Measurements from ENCODE around the gene KIF18B. TPM values are rescaled to one million over a fixed set of nuclear protein-coding genes. Genes with fewer than 3 reads are reported as not detected.

The KIF18B gene
- polyA plus RNA-seq, 3 donors: not detected

GRCh38 chr17:44921122-44921882 lies 26.3 kb downstream of the KIF18B start:
- H2AFZ ChIP-seq (ENCODE audit: insufficient read depth, low read depth, low read length, poor library complexity, severe bottlenecking): no peak overlapping the region
- no peaks in the 10 kb centered on the region for H3K79me2 ChIP-seq (ENCODE audit: insufficient read depth, low read length)
- peaks cover 3 to 5% of the 10 kb centered on the region in 2 donors for H3K4me1 ChIP-seq (ENCODE audit: control insufficient read depth in 1 of 2, insufficient read depth in 2 of 2, low read length in 2 of 2)
- H3K27ac ChIP-seq (ENCODE audit: low read depth in 1 of 2, low read length in 2 of 2): no peak overlapping the region
- TF ChIP-seq CTCF (IDR thresholded peaks at IDR 0.05): no peak
- H3K4me3 ChIP-seq (replicated peaks in 1 of 3; ENCODE audit: low read depth in 2 of 3, low read length in 3 of 3): no peak overlapping the region
- no peak for DNase-seq
- WGBS (ENCODE audit: insufficient coverage): 80% methylated on average over 7 of the region's 11 CpGs
- H3K27me3 Mint-ChIP-seq (ENCODE audit: low read depth in 3 of 3): peaks cover 23 to 30% (median 24%) of the 10 kb centered on the region in 3 donors
- peaks cover 0 to 3% (median 0%) of the 10 kb centered on the region in 7 donors for H3K9me3 Mint-ChIP-seq
- peak overlapping the region in 1 of 7 donors; percentile 4 for H3K27ac Mint-ChIP-seq
- H3K36me3 ChIP-seq (replicated peaks in 1 of 2; ENCODE audit: control insufficient read depth in 1 of 2, insufficient read depth in 2 of 2, low read length in 2 of 2): peaks cover 6 to 7% of the 10 kb centered on the region in 2 donors
- H3K27me3 ChIP-seq (ENCODE audit: control insufficient read depth in 2 of 2, insufficient read depth in 2 of 2, low read length in 2 of 2): peaks cover 6 to 15% of the 10 kb centered on the region in 2 donors
- H3K9ac ChIP-seq (ENCODE audit: insufficient read depth, low read length, poor library complexity, severe bottlenecking): no peak overlapping the region
- peak overlapping the region in 1 of 2 donors; percentile 64 for H3K4me3 Mint-ChIP-seq
- H3K9me3 ChIP-seq (replicated peaks in 1 of 2; ENCODE audit: control insufficient read depth in 1 of 2, insufficient read depth in 1 of 2, low read length in 2 of 2): no peaks in the 10 kb centered on the region
- H4K20me1 ChIP-seq (ENCODE audit: insufficient read depth, low read length): no peaks in the 10 kb centered on the region
- H3K4me2 ChIP-seq (replicated peaks; ENCODE audit: extremely low read depth, low read length, poor library complexity, severe bottlenecking): no peak overlapping the region
- intact Hi-C loops (cut with micrococcal nuclease): loop anchor here (5.0 to 10.0 kb wide), 2 partner anchors 101 to 173 kb away; no protein-coding TSS in a partner anchor
- H3K4me1 Mint-ChIP-seq: peaks cover 5% of the 10 kb centered on the region
- peaks cover 11 to 19% of the 10 kb centered on the region in 2 donors for H3K36me3 Mint-ChIP-seq

- H3K27ac Mint-ChIP-seq: no peak overlapping the region
- Histone ChIP-seq H3K27me3 (ENCODE audit: control insufficient read depth in 2 of 2, insufficient read depth in 2 of 2, low read length in 2 of 2) (peaks cover 6 to 15% of the 10 kb centered on the region in 2 donors), H3K9me3 (replicated peaks in 1 of 2; ENCODE audit: control insufficient read depth in 1 of 2, insufficient read depth in 1 of 2, low read length in 2 of 2) (no peaks in the 10 kb centered on the region), H3K4me2 (replicated peaks; ENCODE audit: extremely low read depth, low read length, poor library complexity, severe bottlenecking) (no peak overlapping the region), H2AFZ (ENCODE audit: insufficient read depth, low read depth, low read length, poor library complexity, severe bottlenecking) (no peak overlapping the region), H3K79me2 (ENCODE audit: insufficient read depth, low read length) (no peaks in the 10 kb centered on the region), H3K4me1 (ENCODE audit: control insufficient read depth in 1 of 2, insufficient read depth in 2 of 2, low read length in 2 of 2) (peaks cover 10 to 12% of the 10 kb centered on the region in 2 donors), H3K36me3 (replicated peaks in 1 of 2; ENCODE audit: control insufficient read depth in 1 of 2, insufficient read depth in 2 of 2, low read length in 2 of 2) (no peaks in the 10 kb centered on the region), H3K27ac (ENCODE audit: low read depth in 1 of 2, low read length in 2 of 2) (no peak overlapping the region), H4K20me1 (ENCODE audit: insufficient read depth, low read length) (no peaks in the 10 kb centered on the region), H3K4me3 (replicated peaks in 1 of 3; ENCODE audit: low read depth in 2 of 3, low read length in 3 of 3) (no peak overlapping the region), H3K9ac (ENCODE audit: insufficient read depth, low read length, poor library complexity, severe bottlenecking) (no peak overlapping the region)
- H3K27me3 Mint-ChIP-seq (ENCODE audit: low read depth in 3 of 3): peaks cover 23 to 30% (median 25%) of the 10 kb centered on the region in 3 donors
- H3K4me1 Mint-ChIP-seq: peaks cover 13% of the 10 kb centered on the region
- WGBS (ENCODE audit: insufficient coverage): 76% methylated on average over 3 of the region's 7 CpGs
- intact Hi-C loops (cut with micrococcal nuclease): loop anchor here (1.0 to 10.0 kb wide), 3 partner anchors 102 to 174 kb away; no protein-coding TSS in a partner anchor
- H3K9me3 Mint-ChIP-seq: peaks cover 0 to 3% (median 0%) of the 10 kb centered on the region in 7 donors
- peak overlapping the region in 1 of 2 donors; percentile 64 for H3K4me3 Mint-ChIP-seq
- TF ChIP-seq CTCF (IDR thresholded peaks at IDR 0.05): no peak
- H3K36me3 Mint-ChIP-seq: peaks cover 5 to 11% of the 10 kb centered on the region in 2 donors
- DNase-seq: no peak
Observed at GRCh38 chr17:44920565-44920940, 27.0 kb downstream of the KIF18B start.
